ENCODE data around the gene APP.

- no peak for TF ChIP-seq POLR2AphosphoS5 (IDR thresholded peaks at IDR 0.05)
- TF ChIP-seq POLR2A (IDR thresholded peaks at IDR 0.05), result no peak
Observed at GRCh38 chr21:25949701-25950100, 220.9 kb downstream of the APP start.
